ENCODE results near the gene GATA1. TPM values are rescaled to one million over a fixed set of nuclear protein-coding genes. Genes with fewer than 3 reads are reported as not detected.

GATA1 gene
- total RNA-seq, 1 donor from 2014 or later, result not detected

- H3K27ac Mint-ChIP-seq (ENCODE audit: unreplicated experiment), result no peak within 1 kb of the TSS
- no peak for TF ChIP-seq CTCF (conservative IDR thresholded peaks at IDR 0.05)
- H3K4me1 Mint-ChIP-seq, result peaks cover 12% of the 10 kb centered on the region
- no peaks in the 10 kb centered on the region for H3K9me3 Mint-ChIP-seq
- peaks cover 65% of the 10 kb centered on the region for H3K27me3 Mint-ChIP-seq (ENCODE audit: low read depth)
- H3K36me3 Mint-ChIP-seq (ENCODE audit: low read depth), result no peaks in the 10 kb centered on the region
- DNase-seq (ENCODE audit: low read depth, low spot score), result peak; percentile 32
- peak within 1 kb of the TSS; percentile 85 for H3K4me3 Mint-ChIP-seq
Measured at GRCh38 chrX:48835524-48836329, 49.3 kb downstream of the GATA1 start, which contains the start of gene PCSK1N. TSS of gene PCSK1N (minus strand) at chrX:48835610. CDS start at chrX:48835532, 78 bp downstream.

- H3K27ac Mint-ChIP-seq (ENCODE audit: unreplicated experiment), result no peak overlapping the region
- no peak for TF ChIP-seq CTCF (conservative IDR thresholded peaks at IDR 0.05)
- H3K4me3 Mint-ChIP-seq, result no peak overlapping the region
- DNase-seq (ENCODE audit: low read depth, low spot score), result no peak
- peaks cover 3% of the 10 kb centered on the region for H3K36me3 Mint-ChIP-seq (ENCODE audit: low read depth)
- H3K9me3 Mint-ChIP-seq, result peaks cover 7% of the 10 kb centered on the region
- peaks cover 3% of the 10 kb centered on the region for H3K4me1 Mint-ChIP-seq
- peaks cover 38% of the 10 kb centered on the region for H3K27me3 Mint-ChIP-seq (ENCODE audit: low read depth)
Measured at GRCh38 chrX:48839686-48840085, 53.3 kb downstream of the GATA1 start.

Other genes starting within 250 kb of the GATA1 start
- gene TBC1D25, start 246.9 kb upstream of the GATA1 start, total RNA-seq, result 9.1 and 12.0 TPM in 2 replicates
- 248 and 261 TPM in 2 replicates for gene RBM3, start 212.1 kb upstream of the GATA1 start, total RNA-seq
- 68.8 and 75.3 TPM in 2 replicates for gene WDR13, start 189.1 kb upstream of the GATA1 start, total RNA-seq
- gene WAS, start 102.8 kb upstream of the GATA1 start, total RNA-seq, result 0.64 and 0.70 TPM in 2 replicates
- 20.4 and 20.8 TPM in 2 replicates for gene SUV39H1, start 89.9 kb upstream of the GATA1 start, total RNA-seq
- not detected in 2 replicates for gene GLOD5, start 24.8 kb upstream of the GATA1 start, total RNA-seq
- gene HDAC6, start 15.5 kb downstream of the GATA1 start, total RNA-seq, result 177 and 183 TPM in 2 replicates
- gene ERAS, start 39.9 kb downstream of the GATA1 start, total RNA-seq, result 0.49 and 0.50 TPM in 2 replicates
- gene PCSK1N, start 49.0 kb downstream of the GATA1 start, total RNA-seq, result 9.3 and 12.7 TPM in 2 replicates
- 86.0 and 95.7 TPM in 2 replicates for gene TIMM17B, start 111.2 kb downstream of the GATA1 start, total RNA-seq
- 98.4 and 101 TPM in 2 replicates for gene PQBP1, start 111.3 kb downstream of the GATA1 start, total RNA-seq
- 20.0 and 22.6 TPM in 2 replicates for gene SLC35A2, start 125.1 kb downstream of the GATA1 start, total RNA-seq
- gene PIM2, start 132.4 kb downstream of the GATA1 start, total RNA-seq, result 12.5 and 13.4 TPM in 2 replicates
- gene OTUD5, start 171.0 kb downstream of the GATA1 start, total RNA-seq, result 38.6 and 39.6 TPM in 2 replicates
- 1.2 TPM in 2 replicates for gene KCND1, start 185.3 kb downstream of the GATA1 start, total RNA-seq
- gene GRIPAP1, start 215.7 kb downstream of the GATA1 start, total RNA-seq, result 55.3 and 63.2 TPM in 2 replicates